Pons (tissue), 1 donor: ENCODE measurements around the gene ZNF133.
"Not testable (repeated sequence)": the region's sequence is repeated elsewhere in the genome, so short reads cannot be mapped to it uniquely, and the experiment has no call there.

Source experiments
- DNase-seq: peaks from one replicate; pipeline ENCODE4 v3.0.0-alpha.2; 2016; ENCODE audit warnings: low spot score

ZNF133 gene

DNA sequence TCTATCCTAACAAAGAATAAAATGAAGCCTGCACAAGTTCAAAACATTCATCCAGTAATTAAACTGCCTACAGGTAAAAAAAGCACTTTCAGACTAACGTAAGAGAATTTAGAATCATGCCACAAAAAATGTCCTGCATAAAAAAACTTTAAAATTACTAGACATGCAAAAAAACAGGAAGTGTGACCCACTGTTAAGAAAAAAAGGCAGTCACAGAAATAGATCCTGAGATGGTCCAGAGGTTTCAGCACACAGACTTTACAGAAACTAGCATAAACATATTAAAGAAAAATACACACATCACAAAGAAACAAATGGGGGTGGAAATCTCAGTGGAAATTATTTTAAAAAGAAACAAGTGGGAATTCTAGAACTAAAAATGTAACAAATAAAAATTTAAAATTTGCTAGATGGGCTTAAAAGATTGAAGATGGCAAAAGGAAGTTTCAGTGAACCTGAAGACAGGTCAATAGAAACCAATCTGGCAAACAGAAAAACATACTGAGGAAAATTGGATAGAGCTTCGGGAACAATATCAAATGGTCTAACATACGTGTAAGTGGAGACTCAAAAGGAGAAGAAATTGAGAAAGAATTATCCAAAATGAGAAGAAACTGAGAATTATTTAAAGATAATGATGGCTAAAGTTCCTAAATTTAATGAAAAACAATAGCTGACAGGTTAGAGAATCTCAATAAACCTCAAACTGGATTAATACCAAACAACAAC is 3.4 kb upstream of the ZNF133 start:
- no peak for DNase-seq

DNA sequence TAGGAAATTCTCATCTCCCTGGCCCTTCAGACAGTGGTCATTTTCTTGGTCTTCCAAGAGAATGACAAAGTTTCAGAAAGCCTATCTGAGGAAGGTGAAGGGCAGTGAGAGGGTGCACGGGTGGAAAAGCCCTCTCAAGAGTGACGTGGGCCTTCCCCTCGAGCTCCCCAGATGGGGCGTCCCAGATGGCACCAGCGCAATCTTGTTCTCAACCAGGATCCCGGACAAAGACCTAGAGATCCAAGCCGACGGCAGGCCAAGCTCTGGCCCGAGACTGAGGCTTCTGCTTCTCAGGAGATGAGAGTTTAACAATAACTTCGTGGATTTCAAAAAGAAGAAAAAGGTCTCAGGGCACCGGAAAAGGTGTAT is 797 bp upstream of the ZNF133 start:
- DNase-seq, result no peak

- peak; percentile 34 for DNase-seq
Observed at GRCh38 chr20:18288749-18289267, 481 bp downstream of the ZNF133 start.

DNA sequence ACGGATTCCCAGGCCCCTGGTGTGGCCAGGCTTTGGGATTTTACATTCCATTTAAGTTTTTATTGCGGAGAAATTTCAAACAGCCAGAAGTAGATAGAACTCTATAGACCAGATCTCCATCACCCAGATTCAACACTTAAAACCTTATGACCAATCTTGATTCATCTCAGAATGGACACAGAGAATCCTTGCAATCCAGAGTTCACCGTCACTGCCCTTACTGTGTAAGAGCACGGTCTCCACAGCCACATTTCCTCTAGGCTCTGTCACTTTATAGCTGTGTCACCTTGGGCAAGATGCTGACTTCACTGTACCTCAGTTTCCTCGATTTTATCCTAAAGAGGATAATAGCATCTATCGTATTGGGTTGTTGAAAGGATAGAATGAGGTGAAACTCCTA is 979 bp downstream of the ZNF133 start:
- no peak for DNase-seq

DNA sequence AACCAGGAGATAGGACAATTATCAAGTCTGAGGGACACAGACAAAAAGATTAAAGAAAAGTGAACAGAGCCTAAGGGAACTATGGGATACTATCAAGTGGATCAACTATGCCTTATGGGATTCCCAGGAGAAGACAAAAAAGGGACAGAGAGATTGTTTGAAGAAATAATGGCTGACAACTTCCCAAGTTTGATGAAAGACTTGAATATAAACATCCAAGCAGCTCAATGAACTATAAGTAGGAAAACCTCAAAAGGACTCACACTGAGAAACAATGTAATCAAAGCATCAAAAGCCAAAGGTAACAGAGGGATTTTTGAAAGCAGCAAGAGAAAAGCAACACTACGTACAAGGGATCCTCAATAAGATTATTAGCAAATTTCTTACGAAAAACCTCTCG is 11.0 kb downstream of the ZNF133 start:
- no peak for DNase-seq

GRCh38 chr20:18304618-18305017 is 16.3 kb downstream of the ZNF133 start:
- no peak for DNase-seq

GRCh38 chr20:18307301-18307700 is 19.0 kb downstream of the ZNF133 start:
- DNase-seq, result no peak

DNA sequence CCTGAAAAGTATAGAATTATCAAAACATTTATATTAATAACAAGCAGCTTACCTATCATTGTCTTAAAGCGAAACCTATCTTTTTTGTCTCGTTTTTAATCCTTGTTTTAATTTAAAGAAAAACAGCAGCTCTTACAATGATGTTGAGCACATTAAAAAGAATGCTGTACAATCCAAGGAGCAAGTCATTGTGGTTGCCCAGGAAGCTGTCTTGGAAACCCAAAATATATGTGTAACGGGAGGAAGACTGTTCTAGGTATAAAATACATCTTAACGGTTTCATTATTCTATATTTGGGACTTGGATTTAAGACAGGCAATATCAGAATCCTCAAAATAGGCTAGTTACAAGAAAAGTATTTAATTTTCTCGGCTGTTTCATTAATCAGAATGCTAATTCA is 21.7 kb downstream of the ZNF133 start:
- DNase-seq, result no peak

- no peak for DNase-seq
Observed at GRCh38 chr20:18310592-18310991, 22.3 kb downstream of the ZNF133 start.

- DNase-seq, result no peak
Observed at GRCh38 chr20:18312723-18313122, 24.4 kb downstream of the ZNF133 start.

DNA sequence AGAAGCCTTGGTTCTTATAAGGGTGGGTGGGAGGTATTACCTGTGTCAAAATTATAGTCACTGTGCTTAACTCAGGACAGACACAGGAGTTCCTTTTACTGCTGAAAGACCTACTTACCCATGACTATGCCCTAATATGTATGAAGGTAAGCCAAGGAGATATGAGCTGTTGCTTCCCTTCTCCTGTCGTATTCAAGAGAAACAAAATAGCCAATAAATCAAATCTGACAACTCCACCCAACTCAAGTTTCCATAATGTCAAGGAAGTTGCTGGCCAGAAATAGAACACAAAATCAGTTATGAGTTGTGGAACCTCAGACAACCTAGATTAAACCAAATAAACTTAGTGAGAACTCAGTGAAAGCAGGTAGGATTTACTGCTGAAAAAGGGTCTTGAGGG is 25.1 kb downstream of the ZNF133 start:
- no peak for DNase-seq

DNA sequence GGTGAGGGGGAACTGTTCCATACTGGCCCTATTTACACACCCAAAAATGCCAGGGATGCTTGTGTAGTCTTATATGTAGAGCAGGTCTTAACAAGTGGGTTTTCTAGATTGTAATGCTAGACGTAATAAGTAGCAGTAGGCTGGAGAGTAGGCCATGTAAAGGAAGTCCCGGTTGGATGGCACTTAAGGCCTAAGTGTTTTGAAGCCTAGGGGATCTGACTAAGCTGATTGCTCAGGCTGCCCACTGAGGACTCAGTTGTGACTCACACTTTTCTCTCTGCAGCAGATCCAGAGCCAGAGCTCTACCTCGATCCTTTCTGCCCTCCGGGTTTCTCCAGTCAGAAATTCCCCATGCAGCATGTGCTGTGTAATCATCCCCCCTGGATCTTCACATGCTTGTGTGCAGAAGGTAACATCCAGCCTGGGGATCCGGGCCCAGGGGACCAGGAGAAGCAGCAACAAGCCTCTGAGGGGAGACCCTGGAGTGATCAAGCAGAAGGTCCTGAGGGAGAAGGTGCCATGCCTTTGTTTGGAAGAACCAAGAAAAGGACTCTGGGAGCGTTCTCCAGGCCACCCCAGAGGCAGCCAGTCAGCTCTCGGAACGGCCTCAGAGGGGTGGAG is 26.6 kb downstream of the ZNF133 start:
- DNase-seq, result no peak

- no peak for DNase-seq
Observed at GRCh38 chr20:18316166-18316565, 27.8 kb downstream of the ZNF133 start.

- no peak for DNase-seq
Observed at GRCh38 chr20:18321316-18321715, 33.0 kb downstream of the ZNF133 start.

GRCh38 chr20:18321976-18322950 is 33.9 kb downstream of the ZNF133 start:
- no peak for DNase-seq

DNA sequence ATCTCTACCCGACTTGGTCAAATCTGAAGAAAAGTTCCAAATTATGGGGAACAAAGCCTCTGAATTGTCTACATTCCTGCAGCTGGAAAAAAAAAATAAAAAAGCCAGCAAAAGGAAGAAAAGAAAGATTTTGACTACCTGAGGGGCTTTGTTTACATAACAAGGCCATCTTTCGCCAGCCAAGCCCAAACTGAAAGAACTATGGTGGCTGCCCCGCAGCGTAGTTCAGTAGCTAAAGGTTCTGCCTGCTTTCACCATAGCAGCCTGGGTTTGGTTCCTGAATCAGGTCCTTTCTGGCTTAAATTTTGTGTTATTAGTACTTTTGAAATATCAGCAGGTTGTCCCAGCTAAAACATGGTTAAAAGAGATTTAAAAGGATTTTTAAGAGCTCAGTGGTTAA is 35.4 kb downstream of the ZNF133 start:
- DNase-seq, result peak; percentile 1

- DNase-seq, result no peak
Observed at GRCh38 chr20:18324596-18325089, 36.3 kb downstream of the ZNF133 start.

GRCh38 chr20:18326990-18327389 is 38.7 kb downstream of the ZNF133 start:
- DNase-seq, result no peak

- DNase-seq, result no peak
Observed at GRCh38 chr20:18331694-18332093, 43.4 kb downstream of the ZNF133 start.

DNA sequence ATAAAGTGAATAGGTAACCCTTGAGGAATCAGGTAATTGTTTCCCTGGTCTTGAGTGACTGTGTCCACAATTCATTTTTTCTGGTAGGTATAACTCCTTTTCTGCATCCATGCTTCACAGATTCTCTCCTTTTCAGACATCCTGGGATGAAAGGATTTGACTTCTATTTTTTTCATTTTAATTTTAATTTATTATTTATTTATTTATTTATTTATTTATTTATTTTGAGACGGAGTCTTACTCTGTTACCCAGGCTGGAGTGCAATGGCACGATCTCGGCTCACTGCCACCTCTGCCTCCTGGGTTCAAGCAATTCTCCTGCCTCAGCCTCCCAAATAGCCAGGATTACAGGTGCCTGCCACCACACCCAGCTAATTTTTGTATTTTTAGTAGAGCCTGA is 61.4 kb downstream of the ZNF133 start:
- DNase-seq, result not testable (repeated sequence)

GRCh38 chr20:18359854-18360253 is 71.5 kb downstream of the ZNF133 start:
- DNase-seq, result no peak

DNA sequence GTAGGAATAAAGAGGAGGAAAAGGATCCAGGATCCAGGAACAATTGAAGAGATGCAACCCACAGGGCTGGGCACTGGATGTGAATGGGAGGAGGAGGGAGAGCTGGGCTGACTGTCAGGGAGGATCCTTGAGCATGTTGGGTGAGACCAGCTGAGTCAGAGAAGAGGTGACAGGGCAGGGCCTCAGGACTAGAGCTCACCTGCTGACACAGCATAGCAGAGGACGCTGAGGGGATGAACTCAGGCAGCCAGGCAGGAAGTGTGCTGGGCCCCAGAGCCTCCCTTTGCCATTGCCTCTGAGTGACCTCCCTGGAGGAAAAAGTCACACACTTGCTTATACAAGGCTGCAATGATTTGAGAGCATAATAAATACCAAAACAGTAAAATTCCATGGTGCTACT is 72.3 kb downstream of the ZNF133 start:
- DNase-seq, result no peak
